GM18520 (cell line): ENCODE results near the gene ASCC2.

Source experiments
- ATAC-seq: cut with Tn5 transposase; IDR thresholded peaks from one replicate; pipeline ENCODE4 v1.9.1; 2021; ENCODE audit not compliant: unreplicated experiment

The ASCC2 gene

GRCh38 chr22:29788339-29789279 lies 49.5 kb downstream of the ASCC2 start:
- ATAC-seq = no peak

DNA sequence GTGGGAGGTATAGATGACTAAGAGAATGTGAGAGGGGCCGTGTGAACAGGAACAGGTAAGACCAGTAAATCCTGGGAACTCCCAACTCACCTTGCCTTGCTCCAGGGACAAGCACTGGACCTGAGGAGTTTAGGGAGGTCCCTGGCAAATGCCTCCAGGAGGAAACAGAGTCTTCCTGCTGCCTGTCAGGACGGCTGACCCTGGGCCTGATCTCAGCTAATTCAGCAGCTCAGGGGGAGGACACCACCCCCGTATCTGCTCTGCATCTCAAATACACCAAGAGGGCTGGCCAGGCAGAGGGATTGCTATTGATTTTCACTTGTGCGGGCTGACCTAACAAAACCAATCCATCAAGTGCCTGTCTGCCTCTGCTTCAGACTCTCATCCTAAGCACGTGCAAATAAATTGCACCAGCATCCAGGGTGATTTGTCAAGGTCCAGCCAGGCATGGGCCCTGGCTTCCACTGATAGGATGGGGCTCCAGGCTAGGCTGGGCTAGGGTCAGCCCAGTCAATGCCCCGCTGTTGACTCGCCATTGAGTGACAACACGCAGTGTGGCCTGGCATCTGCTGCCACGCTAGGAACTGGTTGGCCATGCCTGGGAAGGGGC lies 50.6 kb downstream of the ASCC2 start:
- no peak for ATAC-seq

DNA sequence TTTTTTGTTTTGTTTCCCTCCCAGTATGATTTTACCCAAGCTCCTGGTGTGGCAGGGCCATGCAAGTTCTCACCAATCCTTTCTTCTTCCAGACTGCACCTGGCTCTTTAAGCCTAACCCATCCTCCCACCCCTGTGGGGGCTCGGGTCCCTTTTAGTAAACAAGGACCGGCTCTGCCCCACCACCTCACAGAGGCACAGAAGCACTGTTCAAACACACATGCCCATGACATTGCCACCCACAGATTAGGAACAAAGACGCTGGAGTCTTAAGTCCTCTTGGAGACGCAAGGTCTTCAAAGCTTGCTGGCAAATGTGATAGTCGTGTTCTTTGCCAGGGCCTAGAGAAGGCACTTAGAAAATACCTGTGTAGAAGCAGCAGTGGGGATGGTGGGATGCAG lies 52.0 kb downstream of the ASCC2 start:
- no peak for ATAC-seq

DNA sequence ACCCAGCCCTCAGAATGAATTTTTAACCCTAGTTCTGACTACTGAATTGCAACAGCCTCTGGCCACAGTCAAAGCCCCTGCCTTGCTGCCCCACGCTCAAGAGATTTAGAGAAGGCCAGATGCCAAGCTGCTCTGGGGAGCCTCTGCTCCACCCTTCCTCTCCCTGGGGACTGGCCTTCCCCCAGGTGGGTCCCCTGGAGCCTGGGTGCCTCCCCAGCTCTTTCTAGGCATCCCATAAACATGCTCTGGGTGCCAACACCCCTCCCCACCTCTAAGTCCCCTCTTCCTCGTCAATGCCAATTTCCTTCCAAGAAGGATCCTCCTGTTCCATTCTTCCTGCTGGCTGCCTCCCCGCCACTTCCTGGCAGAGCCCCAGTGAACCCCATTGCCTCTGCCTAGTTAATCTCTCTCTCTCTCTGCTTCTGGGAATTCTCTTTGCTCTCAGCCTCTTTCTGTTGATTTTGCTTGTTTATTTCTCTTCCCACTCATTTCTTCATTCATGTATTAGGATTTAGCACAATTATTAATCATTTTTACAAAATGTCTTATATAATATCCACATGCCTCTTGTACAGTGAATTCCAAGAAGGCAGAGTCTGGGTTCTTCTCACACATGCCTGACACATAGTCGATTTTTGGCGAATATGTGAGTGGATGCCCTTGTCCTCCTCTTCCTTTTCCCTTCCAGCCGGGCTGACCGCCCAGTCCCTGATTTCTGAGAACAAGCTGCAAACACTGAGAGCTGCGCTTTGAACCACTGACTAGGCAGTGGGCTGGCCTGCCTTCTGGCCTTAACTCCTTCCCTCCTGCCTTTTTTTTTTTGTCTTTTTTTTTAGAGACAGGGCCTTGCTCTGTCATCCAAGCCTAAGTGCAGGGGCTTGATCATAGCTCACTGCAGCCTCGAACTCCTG lies 53.4 kb downstream of the ASCC2 start:
- no peak for ATAC-seq

- no peak for ATAC-seq
Measured at GRCh38 chr22:29782061-29782845, 55.8 kb downstream of the ASCC2 start.

DNA sequence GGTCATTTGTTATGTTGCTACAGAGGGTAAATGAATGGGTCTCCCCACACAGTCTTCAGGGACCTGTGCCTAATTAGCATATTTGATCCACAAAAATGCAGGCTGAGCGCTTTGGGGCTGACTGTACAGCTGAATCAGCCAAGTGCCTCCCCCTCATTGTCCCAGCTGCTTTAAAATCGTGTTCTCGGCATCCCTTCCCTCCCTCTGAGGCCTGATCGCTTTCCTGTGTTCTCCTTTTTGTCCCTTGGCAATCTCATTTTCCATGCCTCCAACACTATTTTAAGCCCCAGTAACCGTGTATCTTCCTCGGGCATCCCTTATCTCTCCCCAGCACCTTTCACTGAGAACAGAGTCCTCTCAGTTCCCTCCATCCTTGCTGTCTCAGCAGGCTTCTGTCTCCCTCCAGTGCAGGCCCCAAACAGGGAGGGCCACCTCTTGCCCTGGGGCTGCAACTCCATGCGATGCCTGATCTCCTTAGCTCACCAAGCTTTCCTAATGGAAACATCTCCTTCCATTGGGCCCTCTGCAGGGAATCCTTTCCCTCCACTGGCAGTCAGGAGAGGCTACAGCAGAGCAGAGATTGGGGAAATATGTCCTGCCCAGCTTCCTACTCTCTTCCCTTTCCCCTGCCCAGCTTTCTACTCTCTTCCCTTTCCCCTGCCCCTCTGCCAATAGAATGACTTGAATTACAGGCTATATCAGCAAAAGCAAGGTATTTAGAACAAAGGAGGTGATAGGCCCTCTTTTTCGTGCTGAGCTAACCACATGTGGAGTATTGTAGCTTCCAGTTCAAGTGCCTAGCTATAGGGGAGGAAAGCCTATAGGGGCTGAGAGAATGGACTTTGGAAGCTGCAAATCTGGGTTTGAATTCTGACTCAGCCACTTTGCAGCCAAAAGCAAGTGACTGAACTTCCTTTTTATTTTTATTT lies 57.1 kb downstream of the ASCC2 start:
- ATAC-seq = no peak

GRCh38 chr22:29780220-29780619 lies 57.9 kb downstream of the ASCC2 start:
- no peak for ATAC-seq

- no peak for ATAC-seq
Measured at GRCh38 chr22:29773233-29773632, 64.8 kb downstream of the ASCC2 start.

DNA sequence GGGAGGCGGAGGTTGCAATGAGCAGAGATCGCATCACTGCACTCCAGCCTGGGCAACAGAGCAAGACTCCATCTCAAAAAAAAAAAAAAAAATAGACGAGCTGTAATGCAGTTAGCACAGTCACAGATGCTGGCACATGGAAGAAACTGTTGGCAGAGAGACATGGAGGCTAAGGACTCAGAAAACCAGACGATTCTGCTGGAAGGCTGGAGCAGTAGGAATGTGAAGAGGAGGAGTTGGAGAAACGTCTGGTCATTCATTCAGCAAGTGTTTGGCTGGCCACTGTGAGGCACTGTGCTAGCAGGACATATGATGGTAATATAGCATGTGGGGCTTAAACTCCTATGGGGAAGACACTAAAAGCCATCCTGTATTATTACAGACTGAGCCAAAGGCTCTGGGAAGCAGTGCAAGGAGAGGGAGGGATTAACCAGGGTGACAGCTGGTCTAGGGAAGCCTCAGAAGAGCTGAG lies 65.9 kb downstream of the ASCC2 start:
- no peak for ATAC-seq

GRCh38 chr22:29769723-29770321 lies 68.3 kb downstream of the ASCC2 start:
- no peak for ATAC-seq

GRCh38 chr22:29768052-29768693 lies 69.9 kb downstream of the ASCC2 start:
- no peak for ATAC-seq

DNA sequence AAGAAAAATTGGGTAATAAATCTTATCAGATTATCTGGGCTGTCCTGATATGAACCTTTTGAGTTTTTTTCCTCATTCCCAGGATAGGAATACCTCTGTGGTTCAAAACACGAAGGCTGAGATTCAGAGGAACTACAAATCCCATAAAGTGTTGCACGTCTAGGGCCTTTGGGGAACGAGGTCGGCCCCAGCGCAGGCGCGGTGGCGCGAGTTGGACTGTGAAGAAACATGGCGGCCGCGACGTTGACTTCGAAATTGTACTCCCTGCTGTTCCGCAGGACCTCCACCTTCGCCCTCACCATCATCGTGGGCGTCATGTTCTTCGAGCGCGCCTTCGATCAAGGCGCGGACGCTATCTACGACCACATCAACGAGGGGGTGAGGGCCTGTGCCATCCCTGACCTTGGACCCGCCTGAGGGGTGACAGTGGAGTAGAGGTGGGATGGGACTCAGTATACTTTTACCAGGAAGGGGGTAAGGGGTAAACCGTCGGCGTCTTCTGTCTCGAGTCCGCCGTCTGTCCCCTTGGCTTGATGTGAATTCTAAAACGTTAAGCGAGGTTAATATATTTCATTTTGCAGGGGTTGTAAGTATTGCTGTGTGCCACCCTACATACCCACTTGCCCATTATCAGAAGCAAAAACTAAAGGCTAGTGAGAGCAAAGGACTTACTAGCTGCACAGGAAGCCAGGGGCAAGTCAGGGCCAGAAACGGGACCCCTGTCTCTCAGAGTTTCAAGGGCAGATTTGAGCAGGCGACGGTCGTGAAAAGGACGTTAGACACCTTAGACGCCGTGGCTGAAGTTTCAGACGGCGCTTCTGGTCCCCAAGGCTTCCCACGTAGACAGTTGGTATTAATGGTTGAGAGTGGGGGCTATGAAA lies 70.7 kb downstream of the ASCC2 start, which contains the start of gene UQCR10:
TSS of gene UQCR10 (plus strand) at position 199 of the 881 bp plus-strand sequence. CDS start at position 229, 30 bp downstream.
- peak; percentile 41 for ATAC-seq

DNA sequence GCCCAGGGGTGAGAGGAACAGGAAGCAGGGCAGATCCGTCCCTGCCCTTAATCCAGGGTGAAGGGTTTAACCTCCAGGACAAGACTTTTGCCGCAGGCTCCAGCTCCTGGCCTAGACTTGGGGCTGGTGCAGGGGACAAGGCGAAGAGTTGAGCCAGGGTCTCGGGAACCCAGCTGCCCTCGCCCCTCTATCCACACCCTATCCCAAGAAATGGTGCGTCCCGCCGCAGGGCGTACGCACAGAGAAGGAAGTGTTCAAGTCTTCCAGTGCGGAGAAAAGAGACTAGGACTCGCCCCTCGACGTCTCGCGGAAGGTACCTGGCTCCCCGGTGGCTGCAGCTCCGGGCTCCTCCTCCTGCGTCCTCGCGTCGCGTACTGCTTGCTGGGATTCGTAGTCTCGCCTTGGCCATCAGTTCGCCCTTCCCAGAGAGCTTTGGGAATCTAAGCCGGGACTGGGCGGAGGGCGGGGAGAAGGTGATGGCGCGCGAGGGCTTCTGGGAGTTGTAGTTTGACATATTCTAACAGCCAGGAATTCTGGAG lies 71.4 kb downstream of the ASCC2 start, which contains the start of gene ZMAT5:
TSS of gene ZMAT5 (minus strand) at position 376 of the 539 bp plus-strand sequence. CDS start 18,463 bp downstream, outside the sequence.
- ATAC-seq = peak; percentile 80

DNA sequence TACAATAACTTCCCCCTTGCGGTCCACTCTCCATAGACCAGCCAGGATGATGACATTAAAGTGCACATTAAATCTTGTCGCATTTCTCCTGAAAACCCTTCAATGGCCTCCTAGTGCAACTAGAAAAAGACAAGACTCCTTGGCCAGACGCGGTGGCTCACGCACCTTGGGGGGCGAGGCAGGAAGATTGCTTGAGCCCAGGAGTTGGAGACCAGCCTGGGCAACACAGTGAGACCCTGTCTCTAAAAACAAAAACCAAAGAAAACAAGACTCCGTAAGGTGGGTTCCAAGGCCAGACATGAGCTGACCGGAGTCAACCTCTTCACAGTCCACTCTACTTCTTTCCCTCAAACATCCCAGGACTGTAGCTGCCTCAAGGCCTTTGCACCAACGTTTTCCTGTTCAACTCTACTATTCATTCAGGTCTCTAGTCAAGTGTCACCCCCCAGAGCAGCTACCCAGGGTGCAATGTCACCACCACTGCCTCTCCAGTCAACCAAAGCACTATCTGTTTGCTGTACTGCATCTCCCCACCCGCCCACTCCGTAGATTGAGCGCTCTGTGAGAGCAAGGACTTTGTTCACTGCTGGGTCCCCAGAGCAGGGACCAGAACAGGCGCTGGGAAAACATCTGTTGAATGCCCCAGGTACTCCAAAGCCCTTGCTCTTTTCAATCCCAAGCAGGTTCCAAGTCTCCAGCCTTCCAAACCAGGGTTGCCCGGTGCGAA lies 72.0 kb downstream of the ASCC2 start:
- ATAC-seq = peak; percentile 3

DNA sequence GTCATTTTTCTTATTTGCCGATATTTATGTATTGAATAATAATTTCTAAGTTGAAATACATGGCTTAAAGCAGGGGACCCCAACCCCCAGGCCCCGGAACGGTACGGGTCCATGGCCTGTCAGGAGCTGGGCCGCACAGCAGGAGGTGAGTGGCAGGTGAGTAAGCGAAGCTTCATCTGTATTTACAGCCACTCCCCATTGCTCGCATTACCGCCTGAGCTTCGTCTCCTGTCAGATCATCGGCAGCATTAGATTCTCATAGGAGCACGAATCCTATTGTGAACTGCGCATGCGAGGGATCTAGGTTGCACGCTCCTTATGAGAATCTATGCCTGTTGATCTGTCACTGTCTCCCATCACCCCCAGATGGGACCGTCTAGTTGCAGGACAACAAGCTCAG lies 75.8 kb downstream of the ASCC2 start:
- ATAC-seq = no peak

- ATAC-seq = no peak
Measured at GRCh38 chr22:29758959-29759358, 79.1 kb downstream of the ASCC2 start.
